A673 (cell line): ENCODE measurements around the gene SPRED1. TPM values are rescaled to one million over a fixed set of nuclear protein-coding genes. Genes with fewer than 3 reads are reported as not detected.

Experiments used
- BruUV-seq: library from RNA; stranded (reverse); fragments of 400-500 nt; replicated peaks from 2 replicates; lab custom pipeline; 2021; lab: Mats Ljungman, UMichigan
- CTCF ChIA-PET: fragments of 300-600 bp; sonication (Branson Sonifier 250); formaldehyde crosslinking; loops from one replicate; lab custom pipeline; 2022; ENCODE audit warnings: antibody characterized with exemption; lab: Charles Lee
- POLR2A ChIA-PET: fragments of 300-600 bp; sonication (Branson Sonifier 250); formaldehyde crosslinking; loops from one replicate; lab custom pipeline; 2022; ENCODE audit warnings: antibody characterized with exemption; ENCODE audit not compliant: low non-redundant PET; lab: Charles Lee
- DNase-seq: peaks from one replicate; pipeline ENCODE4 v3.0.0-alpha.2; 2015; ENCODE audit warnings: low spot score
- H3K27ac ChIP-seq: fragments of 200-600 bp; sonication (generic); 2 replicates; pipeline ENCODE4 v1.5.1; 2016; ENCODE audit warnings: mixed run types, low read depth, mild to moderate bottlenecking, mixed read lengths, antibody characterized with exemption, low read length; ENCODE audit not compliant: poor library complexity, severe bottlenecking
- H3K27me3 ChIP-seq: fragments of 200-600 bp; sonication (generic); replicated peaks from 2 replicates; pipeline ENCODE4 v1.6.1; 2017; ENCODE audit warnings: mixed run types, low read depth, mild to moderate bottlenecking, mixed read lengths, antibody characterized with exemption, low read length; ENCODE audit not compliant: insufficient read depth, poor library complexity
- H3K36me3 ChIP-seq: fragments of 200-600 bp; sonication (generic); 2 replicates; pipeline ENCODE4 v1.6.1; 2016; ENCODE audit warnings: mixed run types, mild to moderate bottlenecking, mixed read lengths, antibody characterized with exemption, low read length; ENCODE audit not compliant: insufficient read depth, poor library complexity, severe bottlenecking
- H3K4me1 ChIP-seq: fragments of 200-600 bp; sonication (generic); 2 replicates; pipeline ENCODE4 v1.6.1; 2017; ENCODE audit warnings: mixed run types, mild to moderate bottlenecking, mixed read lengths, antibody characterized with exemption, low read length; ENCODE audit not compliant: insufficient read depth, poor library complexity, severe bottlenecking
- H3K4me3 ChIP-seq: fragments of 200-600 bp; sonication (generic); 2 replicates; pipeline ENCODE4 v1.5.1; 2016; ENCODE audit warnings: low read depth, mixed run types, mild to moderate bottlenecking, mixed read lengths, low read length; ENCODE audit not compliant: poor library complexity, severe bottlenecking
- H3K9me3 ChIP-seq: fragments of 200-600 bp; sonication (generic); 2 replicates; pipeline ENCODE4 v1.6.1; 2016; ENCODE audit warnings: mixed run types, low read depth, mild to moderate bottlenecking, mixed read lengths, antibody characterized with exemption, low read length; ENCODE audit not compliant: poor library complexity, severe bottlenecking
- CTCF ChIP-seq: fragments of 300-800, 200-600 bp; sonication (generic); conservative IDR thresholded peaks from 2 replicates; pipeline ENCODE4 v1.5.1; 2017; ENCODE audit warnings: low read depth, mild to moderate bottlenecking, antibody characterized with exemption, low read length, moderate library complexity, mixed read lengths
- EZH2 ChIP-seq: fragments of 200-600 bp; sonication (generic); IDR thresholded peaks from 2 replicates; pipeline ENCODE4 v1.6.1; 2017; ENCODE audit warnings: borderline replicate concordance, low read depth, mild to moderate bottlenecking, mixed read lengths, antibody characterized with exemption, low read length; ENCODE audit not compliant: poor library complexity, severe bottlenecking
- intact Hi-C: fragments of 100-400 bp; cut with micrococcal nuclease; formaldehyde crosslinking; loops from one replicate; pipeline ENCODE4 v1.10.0; 2022; ENCODE audit not compliant: unreplicated experiment
- total RNA-seq: library from RNA; stranded (reverse); gene quantifications from 2 replicates; pipeline ENCODE4 v1.2.3, GENCODE V29; 2021

SPRED1 gene
- total RNA-seq, 1 experiment from 2014 or later = 17.3 TPM

GRCh38 chr15:38255690-38256089 lies 3.1 kb downstream of the SPRED1 start:
- BruUV-seq = no TSS peak
- TF ChIP-seq CTCF (no peak), EZH2 (no peak)
- ChIA-PET POLR2A (no interaction called here), CTCF (no interaction called here)
- H3K9me3 ChIP-seq = no peaks in the 10 kb centered on the region
- H3K4me3 ChIP-seq = no peak overlapping the region
- DNase-seq = no peak
- intact Hi-C loops = no loop called here
- H3K27ac ChIP-seq = no peak overlapping the region
- no peaks in the 10 kb centered on the region for H3K27me3 ChIP-seq
- H3K4me1 ChIP-seq = peaks cover 28% of the 10 kb centered on the region
- H3K36me3 ChIP-seq = no peaks in the 10 kb centered on the region

GRCh38 chr15:38257676-38258075 lies 5.0 kb downstream of the SPRED1 start:
- peaks cover 31% of the 10 kb centered on the region for H3K4me1 ChIP-seq
- POLR2A ChIA-PET = no interaction called here

GRCh38 chr15:38259134-38259533 lies 6.5 kb downstream of the SPRED1 start:
- DNase-seq = no peak
- intact Hi-C loops = no loop called here
- no peaks in the 10 kb centered on the region for H3K36me3 ChIP-seq
- no TSS peak for BruUV-seq
- TF ChIP-seq CTCF (no peak), EZH2 (no peak)
- no peaks in the 10 kb centered on the region for H3K9me3 ChIP-seq
- POLR2A ChIA-PET = no interaction called here
- CTCF ChIA-PET = no interaction called here
- peaks cover 32% of the 10 kb centered on the region for H3K4me1 ChIP-seq
- H3K4me3 ChIP-seq = no peak overlapping the region
- no peak overlapping the region for H3K27ac ChIP-seq
- H3K27me3 ChIP-seq = no peaks in the 10 kb centered on the region

More at GRCh38 chr15:38257676-38258075, 5.0 kb downstream of the SPRED1 start:
- intact Hi-C loops = no loop called here
- H3K27ac ChIP-seq = no peak overlapping the region
- H3K27me3 ChIP-seq = no peaks in the 10 kb centered on the region
- CTCF ChIA-PET = no interaction called here
- no peak for DNase-seq
- H3K9me3 ChIP-seq = no peaks in the 10 kb centered on the region
- no TSS peak for BruUV-seq
- no peaks in the 10 kb centered on the region for H3K36me3 ChIP-seq
- TF ChIP-seq CTCF (no peak), EZH2 (no peak)
- H3K4me3 ChIP-seq = no peak overlapping the region
